HepG2 (cell line): Measurements from ENCODE around the gene NOL12. TPM values are rescaled to one million over a fixed set of nuclear protein-coding genes. Genes with fewer than 3 reads are reported as not detected.

ENCODE experiments used
- AFF4 ChIP-seq: sonication (generic); formaldehyde crosslinking; IDR thresholded peaks from 2 replicates; pipeline ENCODE4 v1.4.0; 2020; ENCODE audit warnings: missing genetic modification reagents
- ATF3 ChIP-seq: sonication (generic); formaldehyde crosslinking; IDR thresholded peaks from 2 replicates; pipeline ENCODE4 v1.4.0; 2020; ENCODE audit warnings: missing genetic modification reagents
- FUBP1 ChIP-seq: sonication (generic); formaldehyde crosslinking; IDR thresholded peaks from 2 replicates; pipeline ENCODE4 v1.5.1; 2020; ENCODE audit warnings: missing genetic modification reagents, mild to moderate bottlenecking, borderline replicate concordance
- JARID2 ChIP-seq: sonication (generic); formaldehyde crosslinking; IDR thresholded peaks from 2 replicates; pipeline ENCODE4 v1.8.1; 2023; ENCODE audit warnings: missing genetic modification reagents, inconsistent platforms; ENCODE audit not compliant: insufficient replicate concordance
- PRDM4 ChIP-seq: sonication (generic); formaldehyde crosslinking; IDR thresholded peaks from 2 replicates; pipeline ENCODE4 v1.9.0; 2021; ENCODE audit warnings: missing genetic modification reagents, borderline replicate concordance
- PRMT3 ChIP-seq: sonication (generic); formaldehyde crosslinking; IDR thresholded peaks from 2 replicates; pipeline ENCODE4 v1.8.1; 2022; ENCODE audit warnings: low read depth, mild to moderate bottlenecking, moderate library complexity, missing genetic modification reagents, borderline replicate concordance
- SETDB1 ChIP-seq: sonication (generic); formaldehyde crosslinking; IDR thresholded peaks from 2 replicates; pipeline ENCODE4 v1.5.1; 2020; ENCODE audit warnings: missing genetic modification reagents, mild to moderate bottlenecking, borderline replicate concordance
- SKIL ChIP-seq: sonication (generic); formaldehyde crosslinking; IDR thresholded peaks from 2 replicates; pipeline ENCODE4 v1.8.0; 2022; ENCODE audit warnings: missing genetic modification reagents, mild to moderate bottlenecking, moderate library complexity, borderline replicate concordance
- SNAPC2 ChIP-seq: sonication (generic); formaldehyde crosslinking; IDR thresholded peaks from 2 replicates; pipeline ENCODE4 v1.8.1; 2022; ENCODE audit warnings: mild to moderate bottlenecking, missing genetic modification reagents
- SPEN ChIP-seq: sonication (generic); formaldehyde crosslinking; IDR thresholded peaks from 2 replicates; pipeline ENCODE4 v1.5.1; 2020; ENCODE audit warnings: low read depth, mild to moderate bottlenecking, missing genetic modification reagents
- TCF7L2 ChIP-seq: IDR thresholded peaks from 2 replicates; pipeline ENCODE4 v1.6.1; 2011; ENCODE audit warnings: mild to moderate bottlenecking, low read depth, low read length, moderate library complexity
- XRCC5 ChIP-seq: fragments of 200-400 bp; formaldehyde crosslinking; optimal IDR thresholded peaks from 2 replicates; pipeline ENCODE3; 2017; ENCODE audit warnings: mild to moderate bottlenecking, low read length
- ZBTB21 ChIP-seq: sonication (generic); formaldehyde crosslinking; IDR thresholded peaks from 2 replicates; pipeline ENCODE4 v1.4.0; 2020; ENCODE audit warnings: missing genetic modification reagents
- ZBTB7B ChIP-seq: sonication (generic); formaldehyde crosslinking; IDR thresholded peaks from 2 replicates; pipeline ENCODE4 v1.4.0; 2020; ENCODE audit warnings: missing genetic modification reagents
- ZFP36 ChIP-seq: fragments of 150-350 bp; IDR thresholded peaks from 2 replicates; pipeline ENCODE4 v1.6.1; 2018; ENCODE audit warnings: borderline replicate concordance, low read length, low read depth; ENCODE audit not compliant: partially characterized antibody
- ZMAT3 ChIP-seq: sonication (generic); formaldehyde crosslinking; conservative IDR thresholded peaks from 2 replicates; pipeline ENCODE4 v1.7.0; 2021; ENCODE audit warnings: missing genetic modification reagents
- ZMYM4 ChIP-seq: sonication (generic); formaldehyde crosslinking; IDR thresholded peaks from 2 replicates; pipeline ENCODE4 v1.8.1; 2023; ENCODE audit warnings: mild to moderate bottlenecking, missing genetic modification reagents
- ZNF329 ChIP-seq: sonication (generic); formaldehyde crosslinking; IDR thresholded peaks from 2 replicates; pipeline ENCODE4 v1.9.0; 2021; ENCODE audit warnings: low read depth, mild to moderate bottlenecking, missing genetic modification reagents
- ZNF672 ChIP-seq: sonication (generic); formaldehyde crosslinking; IDR thresholded peaks from 2 replicates; pipeline ENCODE4 v1.8.1; 2022; ENCODE audit warnings: missing genetic modification reagents
- polyA plus RNA-seq, 8 experiments: library from polyadenylated mRNA; depleted of rRNA in 3 of 8; stranded (reverse) in 7 of 8; unstranded in 1 of 8; fragments of >200 nt; fragmentation: Illumina TruSeq in 4 of 8; extraction: Trizol in 4 of 8; gene quantifications; 2 replicates each; pipeline versions ENCODE4 v1.2.1 to v1.2.3, GENCODE V29; 2011 to 2016; ENCODE audit warnings: low read depth in 4 of 8, missing spikeins in 1 of 8, mixed read lengths in 1 of 8; ENCODE audit not compliant: insufficient read depth in 1 of 8
- total RNA-seq, 5 experiments: library from RNA; depleted of rRNA; stranded (reverse); fragments of >200 nt; fragmentation: Illumina TruSeq; extraction: Trizol; gene quantifications; 2 replicates each; pipeline ENCODE4 v1.2.3, GENCODE V29; 2016; ENCODE audit warnings: low read depth in 1 of 5

NOL12 gene
- total and polyA plus RNA-seq, 2 of the 13 experiments (the other 11 are each of a cell fraction or from before 2014, with no cell fraction given): 14.3 to 31.4 TPM

GRCh38 chr22:37741312-37741795 is 55.2 kb downstream of the NOL12 start (continued):
- no peak for TF ChIP-seq SKIL (CRISPR knock-in tag)
- no peak for TF ChIP-seq JARID2
- no peak for TF ChIP-seq PRMT3 (CRISPR knock-in tag)
- TF ChIP-seq FUBP1 (CRISPR knock-in tag): no peak
- TF ChIP-seq AFF4: no peak
- TF ChIP-seq ATF3: no peak
- no peak for TF ChIP-seq ZNF672 (CRISPR knock-in tag)
- TF ChIP-seq SNAPC2 (CRISPR knock-in tag): no peak
- TF ChIP-seq PRDM4 (CRISPR knock-in tag): no peak
- no peak for TF ChIP-seq SPEN (CRISPR knock-in tag)
- TF ChIP-seq ZBTB21 (CRISPR knock-in tag): no peak
- TF ChIP-seq TCF7L2: no peak
- no peak for TF ChIP-seq ZMAT3 (CRISPR knock-in tag)
- TF ChIP-seq ZNF329 (CRISPR knock-in tag): no peak
- peak; percentile 63 for TF ChIP-seq XRCC5
- TF ChIP-seq ZBTB7B (CRISPR knock-in tag): no peak
- no peak for TF ChIP-seq SETDB1 (CRISPR knock-in tag)
- no peak for TF ChIP-seq ZFP36
- TF ChIP-seq ZMYM4 (CRISPR knock-in tag): peak; percentile 18; the same call in 1 of the 2 replicates
